MM.1S (cell line): Measurements from ENCODE around the gene DOK6.

Experiments used
- CTCF ChIP-seq: fragments of 300-600 bp; sonication (generic); IDR thresholded peaks from 2 replicates; pipeline ENCODE4 v1.5.1; 2016; ENCODE audit warnings: antibody characterized with exemption, low read length, mixed read lengths
- EZH2 ChIP-seq: fragments of 300-600 bp; sonication (generic); optimal IDR thresholded peaks from 2 replicates; pipeline ENCODE3; 2017; ENCODE audit warnings: low read depth, mild to moderate bottlenecking, antibody characterized with exemption, low read length, mixed read lengths
- EZH2phosphoT487 ChIP-seq: fragments of 300-600 bp; sonication (generic); IDR thresholded peaks from 2 replicates; pipeline ENCODE4 v1.6.1; 2018; ENCODE audit warnings: antibody characterized with exemption, low read length

- no peak for TF ChIP-seq EZH2phosphoT487
- TF ChIP-seq CTCF: no peak
- TF ChIP-seq EZH2: no peak
Observed at GRCh38 chr18:69854455-69854854, 453.8 kb downstream of the DOK6 start.
